NCI-H1436 (cell line): ENCODE measurements around the gene GPRC5A.

Experiments
- DNase-seq: peaks from one replicate; lab custom pipeline; 2025; lab: John Stamatoyannopoulos, UW

The GPRC5A gene

DNA sequence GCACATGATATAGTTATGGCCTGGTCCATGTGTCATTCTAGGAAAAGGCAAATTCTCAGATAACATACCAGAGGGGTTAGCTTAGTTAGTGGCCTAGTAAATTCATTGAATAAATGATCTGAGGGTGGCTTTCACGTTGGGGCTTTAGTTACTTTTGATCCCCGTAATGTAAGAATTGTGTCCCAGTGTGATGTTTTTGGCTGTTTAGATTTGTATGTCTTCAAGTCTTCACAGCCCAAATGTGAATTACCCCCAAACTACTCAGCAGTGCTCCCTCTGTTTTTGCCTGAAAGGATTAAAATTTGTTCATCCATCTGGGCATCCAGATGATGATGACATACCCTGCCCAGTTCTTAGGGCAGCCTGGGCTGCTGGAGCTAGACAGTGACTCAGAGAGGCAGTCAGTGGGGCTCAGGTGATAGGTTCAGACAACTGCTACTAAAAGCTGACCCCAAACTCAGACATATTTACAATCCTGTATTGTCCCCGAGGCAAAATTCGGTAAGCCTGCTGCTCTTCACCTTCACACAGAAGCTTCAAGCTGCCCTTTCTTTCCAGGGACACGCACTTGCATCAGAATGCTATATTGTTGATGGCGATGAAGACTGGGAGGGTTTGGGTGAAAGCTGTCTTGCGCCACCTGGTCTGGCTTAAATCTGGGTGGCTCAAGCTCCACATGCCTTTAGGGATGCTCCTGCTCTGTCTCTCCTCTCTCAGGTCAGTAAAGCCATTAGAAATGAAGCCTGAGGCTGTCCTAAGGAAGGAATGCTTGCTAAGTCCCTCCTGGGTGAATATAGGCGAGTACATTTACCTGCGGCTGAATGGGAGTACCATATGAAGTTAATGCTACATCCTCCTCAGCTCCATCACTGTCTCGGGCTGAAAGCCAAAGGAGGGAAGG, 50.3 kb downstream of the GPRC5A start:
- no peak for DNase-seq

GRCh38 chr12:12943586-12944260, 52.4 kb downstream of the GPRC5A start:
- DNase-seq: no peak

DNA sequence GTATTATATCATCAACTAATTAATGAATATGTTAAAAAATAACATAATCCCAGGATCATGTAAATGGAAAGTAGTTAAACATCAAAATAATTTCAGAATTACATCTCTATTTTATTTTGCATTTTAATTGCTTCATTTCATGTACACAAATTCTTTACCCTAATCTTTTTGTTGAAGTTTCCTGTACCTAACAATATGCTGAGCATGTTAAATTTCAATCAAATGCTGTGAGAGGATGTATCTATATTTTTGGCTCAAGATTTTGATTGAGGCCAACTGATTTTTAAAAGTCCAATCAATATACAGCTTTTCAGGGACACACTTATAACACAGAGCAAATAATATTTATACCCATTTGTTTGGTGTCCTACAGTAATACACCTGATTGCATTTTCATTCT, 54.2 kb downstream of the GPRC5A start:
- DNase-seq: no peak

DNA sequence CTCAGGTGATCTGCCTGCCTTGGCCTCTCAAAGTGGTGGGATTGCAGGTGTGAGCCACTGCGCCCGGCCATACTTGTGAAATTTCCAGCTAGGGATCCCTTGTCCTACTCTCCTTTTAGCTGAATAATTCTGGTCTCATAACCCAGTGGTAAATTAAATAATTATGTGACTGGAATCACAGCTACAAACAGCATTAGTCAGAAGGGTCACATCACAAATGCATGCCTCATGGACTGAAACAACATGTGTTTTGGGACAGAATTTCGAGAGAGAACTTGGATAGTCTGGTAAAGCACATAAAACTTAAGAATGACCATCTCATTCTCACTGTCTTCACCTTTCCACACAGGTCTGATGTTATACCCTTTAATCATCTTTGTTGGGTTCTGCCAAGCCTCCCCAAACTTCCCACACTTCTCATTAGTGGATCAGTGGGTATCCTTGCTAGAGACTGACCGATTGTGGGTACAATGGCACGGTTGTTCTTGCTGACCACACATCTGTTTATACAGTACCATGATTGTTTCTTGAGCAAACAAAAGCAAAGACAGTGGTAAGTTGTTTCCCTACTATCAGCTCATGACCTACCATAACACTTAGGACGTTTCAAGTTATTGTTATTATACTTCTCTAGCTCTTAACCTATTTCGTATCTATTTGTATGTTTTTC, 55.5 kb downstream of the GPRC5A start:
- no peak for DNase-seq

DNA sequence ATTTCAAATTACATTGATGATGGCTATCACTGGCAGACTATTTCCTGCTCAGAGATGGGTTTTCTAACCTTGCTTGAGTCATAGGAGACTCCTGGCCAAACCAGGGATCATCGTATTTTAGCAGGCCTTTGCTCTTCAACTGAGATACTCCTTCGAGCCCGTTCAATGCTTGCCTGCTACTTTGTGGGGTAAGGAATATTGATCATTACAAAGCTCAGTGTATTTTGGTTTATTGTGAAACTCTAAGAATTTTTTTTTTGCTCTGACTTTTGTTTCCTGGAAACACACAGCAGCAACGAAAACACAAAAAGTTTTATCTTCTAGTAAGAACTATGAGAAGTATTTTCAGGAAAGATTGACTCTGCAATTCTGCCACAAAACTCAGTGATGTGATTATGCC, 56.5 kb downstream of the GPRC5A start:
- no peak for DNase-seq

DNA sequence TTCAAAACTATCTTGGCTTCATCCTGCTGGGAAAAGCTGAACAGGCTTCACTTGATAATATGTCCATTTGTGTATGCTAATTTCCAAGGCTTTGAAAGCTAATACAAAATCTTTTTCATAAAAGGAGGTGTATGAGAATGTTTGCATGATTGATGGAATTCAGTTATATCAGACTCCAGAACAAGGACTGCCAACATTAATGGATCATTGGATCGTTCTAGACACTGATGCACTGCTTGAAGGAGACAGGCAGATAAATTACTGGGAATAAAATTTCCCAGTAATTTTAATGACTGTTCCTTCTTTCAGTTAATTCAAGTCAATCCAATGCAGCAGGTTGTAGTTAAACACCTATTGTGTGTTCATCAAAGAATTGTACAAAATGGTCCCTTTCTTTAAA, 60.1 kb downstream of the GPRC5A start:
- no peak for DNase-seq

- DNase-seq: no peak
Observed at GRCh38 chr12:12952036-12952435, 60.7 kb downstream of the GPRC5A start, which contains the start of gene GPRC5D. Gene GPRC5D, minus strand, starts transcription at chr12:12952170. Its CDS starts 1,786 bp downstream, at chr12:12950384.

GRCh38 chr12:12954356-12954755, 63.0 kb downstream of the GPRC5A start:
- no peak for DNase-seq

DNA sequence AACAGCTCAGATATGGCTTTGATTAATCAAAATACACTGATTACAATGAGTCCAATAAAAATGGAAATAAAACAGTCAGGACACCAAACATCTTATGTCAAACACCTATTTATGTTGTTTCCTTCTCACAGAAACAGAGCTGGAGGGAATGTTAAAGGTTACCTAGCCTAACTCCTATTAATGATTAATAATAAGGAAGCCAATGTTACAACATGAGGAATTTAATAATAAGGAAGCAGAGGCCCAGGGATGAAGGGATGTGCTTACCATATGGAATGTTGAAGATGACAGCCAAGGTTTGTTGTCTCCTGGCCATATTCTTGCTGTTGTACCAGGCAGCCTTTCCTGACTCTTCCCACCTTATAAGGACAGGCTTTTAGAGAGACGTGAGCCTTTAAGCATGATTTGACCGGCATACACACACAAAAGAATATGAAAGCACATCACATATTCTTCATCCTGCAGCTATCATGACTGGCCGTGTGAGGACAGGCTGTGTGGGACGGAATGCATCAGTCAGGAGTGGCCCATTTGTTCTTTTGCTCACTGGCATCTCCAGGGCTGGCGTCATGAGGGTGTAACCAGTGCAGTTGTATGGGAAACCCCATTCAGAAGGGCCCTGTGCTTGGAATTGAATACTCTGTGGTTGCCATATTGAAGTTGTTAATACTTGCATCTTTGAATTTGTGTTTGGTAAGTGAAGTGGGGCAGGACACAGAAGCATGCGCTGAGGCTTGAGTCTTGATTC, 63.7 kb downstream of the GPRC5A start:
- no peak for DNase-seq

DNA sequence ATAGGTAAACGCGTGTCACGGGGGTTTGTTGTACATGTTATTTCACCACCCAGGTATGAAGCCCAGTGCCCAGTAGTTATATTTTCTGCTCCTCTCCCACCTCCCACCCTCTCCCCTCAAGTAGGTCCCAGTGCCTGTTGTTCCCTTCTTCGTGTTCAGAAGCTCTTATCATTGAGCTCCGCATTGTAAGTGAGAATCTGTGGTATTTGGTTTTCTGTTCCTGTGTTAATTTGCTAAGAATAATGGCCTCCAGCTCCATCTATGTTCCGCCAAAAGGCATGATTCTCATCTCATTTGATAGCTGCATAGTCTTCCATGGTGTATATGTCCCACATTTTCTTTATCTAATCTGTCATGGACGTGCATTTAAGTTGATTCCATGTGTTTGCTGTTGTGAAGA, 67.5 kb downstream of the GPRC5A start:
- DNase-seq: no peak

- DNase-seq: no peak
Observed at GRCh38 chr12:12960639-12961209, 69.4 kb downstream of the GPRC5A start.

DNA sequence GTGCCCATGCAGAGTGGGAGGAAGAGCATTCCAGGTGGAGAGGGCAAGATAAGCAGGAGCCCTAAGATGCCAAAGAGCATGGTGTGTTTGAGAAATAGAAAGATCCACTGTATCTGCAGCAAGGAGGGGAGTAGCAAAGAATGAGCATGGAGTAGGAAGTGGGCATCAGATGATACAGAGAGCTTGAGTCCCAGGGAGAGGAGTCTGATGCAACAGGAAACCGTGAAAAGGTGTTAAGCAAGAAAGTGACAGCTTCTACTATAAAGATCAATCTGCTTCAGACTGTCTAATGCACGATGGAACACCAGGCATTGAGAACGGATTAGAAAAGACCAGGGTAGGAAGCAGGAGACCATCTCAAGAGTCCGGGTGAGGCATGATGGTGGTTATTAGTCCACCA, 72.9 kb downstream of the GPRC5A start:
- DNase-seq: no peak

DNA sequence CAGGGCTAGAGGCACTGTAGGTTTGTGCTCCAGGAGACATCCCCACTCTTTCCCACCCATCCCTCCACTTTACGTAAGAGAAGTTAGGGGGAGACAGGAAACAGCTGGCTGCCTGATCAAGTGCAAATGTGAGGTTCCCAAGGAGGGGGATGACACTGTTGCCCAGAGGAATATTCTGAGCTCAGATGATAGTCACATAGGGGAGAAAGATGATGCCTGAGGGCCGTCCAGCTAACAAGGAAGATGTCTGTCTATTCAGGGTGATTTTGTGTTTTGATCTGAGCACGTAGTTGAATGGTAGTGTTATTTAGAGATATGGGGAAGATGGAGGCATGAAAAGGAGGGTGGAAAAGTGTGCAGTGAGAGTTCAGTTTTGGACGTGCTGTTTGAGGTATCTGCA, 74.5 kb downstream of the GPRC5A start:
- DNase-seq: no peak
